Activated naive CD8-positive, alpha-beta T cell treated with anti-CD3 and anti-CD28 coated beads, Interleukin-2, amount 50 U/mL, for 16 hours (primary cell): ENCODE data around the gene ARHGEF18.

Source experiments
- DNase-seq: peaks from one replicate; pipeline ENCODE4 v3.0.0-alpha.2; 2020; ENCODE audit warnings: low read depth, low spot score

ARHGEF18 gene

DNA sequence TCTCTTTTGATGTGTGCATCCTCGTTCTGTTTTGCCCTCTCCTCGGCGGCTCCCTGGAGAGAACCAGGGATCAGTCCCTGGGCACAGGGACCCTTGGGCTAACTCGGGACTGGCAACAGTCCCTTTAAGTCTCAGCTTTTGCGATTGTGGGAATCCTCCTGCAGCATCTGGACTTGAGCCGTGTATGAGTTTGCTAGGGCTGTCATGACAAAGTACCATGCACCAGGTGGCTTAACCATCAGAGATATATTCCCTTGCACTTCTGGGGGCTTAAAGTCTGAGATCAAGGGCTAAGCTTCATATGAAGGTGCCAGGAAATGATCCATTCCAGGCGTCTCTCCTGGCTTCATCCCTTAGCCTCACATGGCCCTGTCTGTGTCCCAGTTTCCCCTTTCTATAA is 34.5 kb downstream of the ARHGEF18 start:
- no peak for DNase-seq

DNA sequence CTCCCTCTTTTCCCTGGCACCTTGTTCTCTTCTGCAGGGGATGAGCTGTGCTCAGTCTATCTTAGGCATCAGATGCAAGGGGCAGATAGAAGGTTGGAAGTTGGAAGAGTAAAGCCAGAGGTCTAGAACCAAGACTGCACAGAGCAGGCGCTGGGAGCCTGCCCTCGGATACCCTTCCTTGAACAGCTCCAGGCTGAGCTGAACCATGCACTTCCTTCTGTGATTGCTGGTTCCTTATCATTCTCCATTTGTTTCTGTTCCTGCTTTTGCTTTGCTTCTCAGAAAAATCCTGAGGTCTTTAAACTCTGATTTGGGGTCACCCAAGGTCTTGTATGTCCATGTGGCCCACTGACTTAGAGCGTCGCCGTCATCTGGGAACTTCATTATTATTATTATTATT is 36.3 kb downstream of the ARHGEF18 start:
- DNase-seq: no peak

DNA sequence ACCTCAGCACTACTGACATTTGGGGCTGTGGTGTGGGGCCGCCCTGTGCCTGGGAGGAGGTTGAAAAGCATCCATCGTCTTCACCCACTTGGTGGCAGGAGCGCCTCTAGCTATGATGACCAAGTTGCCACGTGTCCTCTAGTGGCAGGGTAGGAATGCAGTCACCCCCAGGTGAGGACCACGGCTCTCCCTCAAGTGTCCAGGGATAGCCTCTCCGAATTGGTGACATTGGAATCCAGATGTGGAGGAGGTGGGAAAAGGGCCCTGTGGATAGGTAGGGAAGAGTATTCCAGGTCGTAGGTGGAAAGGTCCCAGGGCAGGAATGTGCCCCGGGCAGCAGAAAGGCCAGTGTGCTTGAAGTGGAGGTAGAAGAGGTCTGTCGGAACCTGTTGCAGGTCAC is 37.6 kb downstream of the ARHGEF18 start:
- DNase-seq: no peak

DNA sequence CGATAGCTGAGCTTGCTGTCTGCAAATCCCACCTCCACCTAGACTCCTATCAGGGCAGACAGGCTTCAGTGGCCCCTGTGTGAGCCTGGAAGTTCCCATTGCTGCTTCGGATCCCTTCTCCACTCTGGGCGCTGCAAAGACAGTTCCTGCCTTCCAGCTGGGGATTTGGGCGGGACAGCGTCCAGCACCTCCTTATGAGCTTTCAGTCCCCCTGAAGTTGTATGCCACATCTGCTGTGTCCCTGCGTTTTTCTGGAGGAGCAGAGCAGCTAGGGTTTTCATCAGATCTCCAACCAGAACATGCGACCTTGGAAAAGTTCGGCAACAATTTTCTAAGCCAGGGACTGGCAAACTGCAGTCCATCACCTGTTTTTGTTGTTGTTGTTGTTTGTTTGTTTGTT is 38.0 kb downstream of the ARHGEF18 start:
- DNase-seq: no peak

DNA sequence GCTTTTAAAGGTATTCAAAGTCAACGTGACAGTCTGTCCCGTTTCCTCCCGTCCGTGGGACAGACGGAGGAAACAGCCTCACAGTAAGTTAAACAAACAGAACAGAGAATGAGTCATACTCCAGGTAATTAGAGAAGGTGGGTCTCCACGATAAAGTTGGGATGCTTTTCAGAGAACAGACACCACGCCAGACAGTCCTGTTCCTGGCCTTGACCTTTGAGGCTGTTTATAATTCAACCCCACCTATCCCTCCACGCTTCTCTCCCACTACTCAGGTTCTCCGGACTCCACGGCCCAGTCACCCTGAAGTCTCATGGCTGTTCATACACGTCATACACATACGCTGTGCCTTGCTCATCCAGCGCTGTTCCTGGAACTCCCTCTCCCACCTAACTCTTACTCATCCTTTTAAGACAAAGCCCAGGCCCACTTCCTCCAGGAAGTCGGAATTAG is 42.5 kb downstream of the ARHGEF18 start:
- DNase-seq: no peak

DNA sequence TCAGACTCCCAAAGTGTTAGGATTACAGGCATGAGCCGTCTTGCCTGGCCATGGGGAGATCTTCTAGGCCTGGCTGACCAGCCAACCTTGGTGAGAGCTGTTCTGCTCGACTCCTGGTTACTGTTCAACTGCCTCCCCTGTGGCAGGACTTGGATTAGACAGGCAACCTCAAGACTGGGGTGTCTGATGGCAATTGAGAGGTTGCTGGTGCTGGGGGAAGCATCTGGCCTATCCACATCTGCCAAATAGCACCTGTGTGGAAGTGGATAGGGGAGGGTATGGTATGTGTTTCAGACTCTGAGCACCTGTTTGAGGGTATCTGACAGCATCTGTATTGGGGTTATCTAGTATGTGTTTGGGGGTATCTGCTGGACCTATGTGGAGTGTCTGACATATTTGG is 44.7 kb downstream of the ARHGEF18 start:
- no peak for DNase-seq

DNA sequence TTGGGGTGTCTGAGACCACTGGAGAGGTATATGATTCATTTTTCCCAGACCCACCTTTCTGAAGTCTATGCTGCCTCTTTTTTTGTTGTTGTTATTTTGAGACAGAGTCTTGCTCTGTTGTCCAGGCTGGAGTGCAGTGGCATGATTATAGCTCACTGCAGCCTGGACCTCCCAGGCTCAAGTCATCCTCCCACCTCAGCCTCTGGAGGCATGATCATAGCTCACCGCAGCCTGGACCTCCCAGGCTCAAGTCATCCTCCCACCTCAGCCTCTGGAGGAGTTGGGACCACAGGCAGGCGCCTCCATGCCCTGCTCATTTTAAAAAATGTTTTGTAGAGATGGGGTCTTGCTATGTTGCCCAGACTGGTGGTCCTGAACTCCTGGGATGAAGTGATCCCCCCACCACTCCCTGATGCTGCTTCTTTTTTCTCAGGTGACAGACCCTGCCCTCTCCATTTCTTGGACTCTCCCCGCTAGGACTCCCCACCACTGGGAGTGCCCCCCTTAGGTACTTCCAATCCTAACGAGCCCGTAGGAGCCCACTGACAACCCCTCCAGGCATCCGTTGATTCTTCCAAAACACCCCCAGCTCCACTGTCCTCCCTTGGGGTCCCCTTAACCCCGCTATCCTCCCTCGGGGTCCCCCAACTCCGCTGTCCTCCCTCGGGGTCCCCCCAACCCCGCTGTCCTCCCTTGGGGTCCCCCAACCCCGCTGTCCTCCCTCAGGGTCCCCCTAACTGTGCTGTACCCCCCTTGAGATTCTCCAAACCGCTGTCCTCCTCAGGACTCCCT is 45.4 kb downstream of the ARHGEF18 start:
- DNase-seq: no peak

DNA sequence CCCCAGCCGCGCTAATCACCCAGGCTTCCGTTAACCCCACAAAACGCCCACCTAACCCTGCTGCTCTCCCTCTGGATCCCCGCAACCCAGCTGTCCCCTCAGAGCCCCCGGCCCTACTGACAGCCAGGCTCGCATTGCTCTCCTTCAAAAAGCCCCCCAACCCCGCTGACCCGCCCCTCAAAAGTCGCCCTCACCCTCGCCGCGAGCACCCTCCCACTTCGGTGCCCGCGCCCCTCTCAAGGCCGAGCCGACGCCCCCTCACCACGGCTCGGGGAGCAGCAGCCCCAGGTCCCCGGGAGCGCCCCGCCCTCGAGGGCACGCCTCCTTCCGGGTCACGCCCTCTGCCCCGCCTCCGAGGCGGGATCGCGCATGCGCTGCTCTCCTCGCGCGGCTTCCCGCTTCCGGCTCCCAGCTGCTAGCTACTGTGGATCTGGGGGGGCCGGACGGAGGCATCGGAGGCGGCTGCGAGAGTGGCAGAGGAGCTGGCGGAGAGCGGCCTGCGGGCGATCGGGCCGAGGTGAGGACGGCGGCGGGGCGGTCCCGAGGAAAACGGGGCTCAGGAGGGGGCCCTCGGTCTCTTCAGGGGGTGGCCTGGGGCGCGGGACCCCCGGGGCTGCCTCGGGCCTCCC is 46.1 kb downstream of the ARHGEF18 start:
- peak; percentile 64 for DNase-seq

DNA sequence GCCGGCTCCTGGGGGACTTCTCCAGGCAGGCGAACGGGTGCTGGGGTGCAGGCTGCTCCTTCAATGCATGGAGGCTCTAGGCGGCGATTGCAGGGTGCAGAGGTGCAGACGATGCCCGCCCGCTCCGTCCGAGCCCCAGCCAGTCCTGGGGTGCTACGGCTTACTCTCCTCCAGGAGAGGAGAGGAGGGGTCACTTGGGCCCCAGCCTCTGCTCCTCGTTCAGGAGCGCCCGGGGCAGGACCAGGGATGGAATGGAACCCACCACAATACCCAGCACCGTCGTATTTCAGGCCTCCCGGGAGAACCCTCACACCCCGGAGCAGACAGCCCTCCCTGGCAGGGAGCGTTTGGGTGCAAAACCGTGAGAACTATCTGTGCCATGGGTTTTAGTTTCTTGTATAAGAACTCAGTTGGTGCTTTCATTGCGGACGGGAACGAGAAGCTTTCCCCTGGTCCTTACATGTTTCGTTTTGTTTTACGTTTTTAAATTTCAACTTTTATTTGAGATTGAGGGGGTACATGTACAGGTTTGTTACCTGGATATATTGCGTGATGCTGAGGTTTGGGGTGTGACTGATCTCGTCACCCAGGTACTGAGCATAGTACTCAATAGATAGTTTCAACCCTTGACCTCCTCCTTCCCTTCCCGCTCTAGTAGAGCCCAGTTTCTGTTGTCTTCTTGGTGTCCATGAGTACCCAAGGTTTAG is 46.8 kb downstream of the ARHGEF18 start:
- no peak for DNase-seq

DNA sequence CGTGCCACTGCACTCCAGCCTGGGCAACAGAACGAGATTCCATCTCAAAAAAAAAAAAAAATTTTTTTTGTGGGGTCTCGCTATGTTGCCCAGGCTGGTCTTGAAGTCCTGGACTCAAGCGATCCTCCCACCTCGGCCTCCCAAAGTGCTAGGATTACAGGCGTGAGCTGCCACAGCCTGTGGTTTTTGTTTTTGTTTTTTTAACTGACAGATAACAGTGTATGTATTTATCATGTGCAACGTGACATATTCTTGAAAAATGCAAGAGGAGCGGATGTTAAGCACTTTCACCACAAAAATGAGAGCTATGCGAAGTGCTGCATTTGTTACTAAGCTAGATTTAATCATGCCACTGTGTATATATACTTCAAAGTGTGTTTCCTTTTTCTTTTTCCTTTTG is 49.0 kb downstream of the ARHGEF18 start:
- no peak for DNase-seq
